H1 (cell line): ENCODE measurements around the gene KRTAP10-2.

Experiments used
- SP1 ChIP-seq: IDR thresholded peaks from 2 replicates; pipeline ENCODE4 v1.6.1; 2011; ENCODE audit warnings: low read depth, low read length
- TF ChIP-seq, protein P1 (sequence below): fragments of 300-600 bp; sonication (generic); IDR thresholded peaks from 2 replicates; pipeline ENCODE4 v1.7.1; 2012; ENCODE audit warnings: low read length, moderate library complexity, mild to moderate bottlenecking, inconsistent platforms; ENCODE audit not compliant: insufficient replicate concordance

DNA sequence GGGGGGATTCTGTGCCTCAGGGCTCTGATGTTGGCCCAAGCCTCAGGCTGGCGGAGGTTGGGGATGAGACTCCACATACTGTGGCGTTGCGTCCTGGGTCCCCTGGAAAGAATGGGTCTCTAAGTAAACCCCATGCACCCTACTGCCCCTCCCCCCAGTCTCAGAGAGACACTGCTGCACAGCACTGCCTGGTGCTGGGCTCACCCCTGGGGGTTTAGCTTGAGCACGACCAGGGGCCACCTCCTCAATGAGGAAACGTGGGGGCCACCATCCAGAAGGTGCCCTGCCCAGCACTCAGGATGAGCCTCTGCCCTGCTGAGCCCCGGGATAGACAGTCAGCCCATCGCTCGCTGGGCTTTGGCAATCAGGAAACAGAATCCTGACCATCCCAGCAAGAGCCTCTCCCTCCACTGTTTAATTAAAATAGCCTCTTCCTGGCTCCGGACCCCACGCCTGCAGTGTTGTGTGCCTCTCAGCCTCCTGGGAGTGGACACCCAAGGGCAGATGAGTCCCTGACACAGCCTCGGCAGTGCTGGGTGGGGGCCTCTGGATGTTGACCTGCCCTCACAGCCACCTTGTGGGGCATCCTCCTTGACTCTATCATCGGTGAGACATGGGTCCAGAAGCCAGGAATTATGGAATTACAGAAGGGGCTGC lies 18.7 kb upstream of the KRTAP10-2 start:
- TF ChIP-seq, protein P1, sequence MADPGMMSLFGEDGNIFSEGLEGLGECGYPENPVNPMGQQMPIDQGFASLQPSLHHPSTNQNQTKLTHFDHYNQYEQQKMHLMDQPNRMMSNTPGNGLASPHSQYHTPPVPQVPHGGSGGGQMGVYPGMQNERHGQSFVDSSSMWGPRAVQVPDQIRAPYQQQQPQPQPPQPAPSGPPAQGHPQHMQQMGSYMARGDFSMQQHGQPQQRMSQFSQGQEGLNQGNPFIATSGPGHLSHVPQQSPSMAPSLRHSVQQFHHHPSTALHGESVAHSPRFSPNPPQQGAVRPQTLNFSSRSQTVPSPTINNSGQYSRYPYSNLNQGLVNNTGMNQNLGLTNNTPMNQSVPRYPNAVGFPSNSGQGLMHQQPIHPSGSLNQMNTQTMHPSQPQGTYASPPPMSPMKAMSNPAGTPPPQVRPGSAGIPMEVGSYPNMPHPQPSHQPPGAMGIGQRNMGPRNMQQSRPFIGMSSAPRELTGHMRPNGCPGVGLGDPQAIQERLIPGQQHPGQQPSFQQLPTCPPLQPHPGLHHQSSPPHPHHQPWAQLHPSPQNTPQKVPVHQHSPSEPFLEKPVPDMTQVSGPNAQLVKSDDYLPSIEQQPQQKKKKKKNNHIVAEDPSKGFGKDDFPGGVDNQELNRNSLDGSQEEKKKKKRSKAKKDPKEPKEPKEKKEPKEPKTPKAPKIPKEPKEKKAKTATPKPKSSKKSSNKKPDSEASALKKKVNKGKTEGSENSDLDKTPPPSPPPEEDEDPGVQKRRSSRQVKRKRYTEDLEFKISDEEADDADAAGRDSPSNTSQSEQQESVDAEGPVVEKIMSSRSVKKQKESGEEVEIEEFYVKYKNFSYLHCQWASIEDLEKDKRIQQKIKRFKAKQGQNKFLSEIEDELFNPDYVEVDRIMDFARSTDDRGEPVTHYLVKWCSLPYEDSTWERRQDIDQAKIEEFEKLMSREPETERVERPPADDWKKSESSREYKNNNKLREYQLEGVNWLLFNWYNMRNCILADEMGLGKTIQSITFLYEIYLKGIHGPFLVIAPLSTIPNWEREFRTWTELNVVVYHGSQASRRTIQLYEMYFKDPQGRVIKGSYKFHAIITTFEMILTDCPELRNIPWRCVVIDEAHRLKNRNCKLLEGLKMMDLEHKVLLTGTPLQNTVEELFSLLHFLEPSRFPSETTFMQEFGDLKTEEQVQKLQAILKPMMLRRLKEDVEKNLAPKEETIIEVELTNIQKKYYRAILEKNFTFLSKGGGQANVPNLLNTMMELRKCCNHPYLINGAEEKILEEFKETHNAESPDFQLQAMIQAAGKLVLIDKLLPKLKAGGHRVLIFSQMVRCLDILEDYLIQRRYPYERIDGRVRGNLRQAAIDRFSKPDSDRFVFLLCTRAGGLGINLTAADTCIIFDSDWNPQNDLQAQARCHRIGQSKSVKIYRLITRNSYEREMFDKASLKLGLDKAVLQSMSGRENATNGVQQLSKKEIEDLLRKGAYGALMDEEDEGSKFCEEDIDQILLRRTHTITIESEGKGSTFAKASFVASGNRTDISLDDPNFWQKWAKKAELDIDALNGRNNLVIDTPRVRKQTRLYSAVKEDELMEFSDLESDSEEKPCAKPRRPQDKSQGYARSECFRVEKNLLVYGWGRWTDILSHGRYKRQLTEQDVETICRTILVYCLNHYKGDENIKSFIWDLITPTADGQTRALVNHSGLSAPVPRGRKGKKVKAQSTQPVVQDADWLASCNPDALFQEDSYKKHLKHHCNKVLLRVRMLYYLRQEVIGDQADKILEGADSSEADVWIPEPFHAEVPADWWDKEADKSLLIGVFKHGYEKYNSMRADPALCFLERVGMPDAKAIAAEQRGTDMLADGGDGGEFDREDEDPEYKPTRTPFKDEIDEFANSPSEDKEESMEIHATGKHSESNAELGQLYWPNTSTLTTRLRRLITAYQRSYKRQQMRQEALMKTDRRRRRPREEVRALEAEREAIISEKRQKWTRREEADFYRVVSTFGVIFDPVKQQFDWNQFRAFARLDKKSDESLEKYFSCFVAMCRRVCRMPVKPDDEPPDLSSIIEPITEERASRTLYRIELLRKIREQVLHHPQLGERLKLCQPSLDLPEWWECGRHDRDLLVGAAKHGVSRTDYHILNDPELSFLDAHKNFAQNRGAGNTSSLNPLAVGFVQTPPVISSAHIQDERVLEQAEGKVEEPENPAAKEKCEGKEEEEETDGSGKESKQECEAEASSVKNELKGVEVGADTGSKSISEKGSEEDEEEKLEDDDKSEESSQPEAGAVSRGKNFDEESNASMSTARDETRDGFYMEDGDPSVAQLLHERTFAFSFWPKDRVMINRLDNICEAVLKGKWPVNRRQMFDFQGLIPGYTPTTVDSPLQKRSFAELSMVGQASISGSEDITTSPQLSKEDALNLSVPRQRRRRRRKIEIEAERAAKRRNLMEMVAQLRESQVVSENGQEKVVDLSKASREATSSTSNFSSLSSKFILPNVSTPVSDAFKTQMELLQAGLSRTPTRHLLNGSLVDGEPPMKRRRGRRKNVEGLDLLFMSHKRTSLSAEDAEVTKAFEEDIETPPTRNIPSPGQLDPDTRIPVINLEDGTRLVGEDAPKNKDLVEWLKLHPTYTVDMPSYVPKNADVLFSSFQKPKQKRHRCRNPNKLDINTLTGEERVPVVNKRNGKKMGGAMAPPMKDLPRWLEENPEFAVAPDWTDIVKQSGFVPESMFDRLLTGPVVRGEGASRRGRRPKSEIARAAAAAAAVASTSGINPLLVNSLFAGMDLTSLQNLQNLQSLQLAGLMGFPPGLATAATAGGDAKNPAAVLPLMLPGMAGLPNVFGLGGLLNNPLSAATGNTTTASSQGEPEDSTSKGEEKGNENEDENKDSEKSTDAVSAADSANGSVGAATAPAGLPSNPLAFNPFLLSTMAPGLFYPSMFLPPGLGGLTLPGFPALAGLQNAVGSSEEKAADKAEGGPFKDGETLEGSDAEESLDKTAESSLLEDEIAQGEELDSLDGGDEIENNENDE = no peak
- no peak for TF ChIP-seq SP1
